ENCODE measurements around the gene CYRIA.

- no peak for TF ChIP-seq CTCF (conservative IDR thresholded peaks at IDR 0.05; ENCODE audit: low read depth, low read length)
- no peak for TF ChIP-seq EZH2 (IDR thresholded peaks at IDR 0.05; ENCODE audit: borderline replicate concordance, low read depth, low read length, poor library complexity, severe bottlenecking)
These were observed 10.1 kb upstream of the CYRIA start for GRCh38 chr2:16675781-16676180.
